Keratinocyte (primary cell): ENCODE data around the gene DHX57. TPM values are rescaled to one million over a fixed set of nuclear protein-coding genes. Genes with fewer than 3 reads are reported as not detected.
A peak's percentile ranks its signal among the peaks of the same experiment; 100 is the strongest.

ENCODE experiments used
- DNase-seq: peaks from one replicate; pipeline ENCODE4 v3.0.0-alpha.2; 2011; ENCODE audit warnings: low read depth, missing footprints, low spot score
- FAIRE-seq: peaks from 2 replicates; lab custom pipeline; 2011; peaks lifted over from hg19 to GRCh38; lab: Jason Lieb, UNC
- H2AFZ ChIP-seq: 2 replicates; pipeline ENCODE4 v1.6.0; 2012; ENCODE audit warnings: low read length, control low read depth, inconsistent platforms; ENCODE audit not compliant: control insufficient read depth
- H3K27ac ChIP-seq: 2 replicates; pipeline ENCODE4 v1.5.1; 2011; ENCODE audit warnings: low read length; ENCODE audit not compliant: control insufficient read depth, insufficient read depth
- H3K27me3 ChIP-seq: 3 replicates; pipeline ENCODE4 v1.6.0; 2011; ENCODE audit warnings: low read length; ENCODE audit not compliant: control insufficient read depth, insufficient read depth; ENCODE audit errors: extremely low read depth
- H3K36me3 ChIP-seq, 2 experiments: 2 replicates in 1 of 2; 3 replicates in 1 of 2; pipeline ENCODE4 v1.5.1; 2011; ENCODE audit warnings: low read length in 2 of 2, mild to moderate bottlenecking in 1 of 2; ENCODE audit not compliant: control insufficient read depth in 2 of 2, insufficient read depth in 2 of 2; ENCODE audit errors: extremely low read depth in 1 of 2
- H3K4me1 ChIP-seq: 3 replicates; pipeline ENCODE4 v1.5.1; 2011; ENCODE audit warnings: low read length; ENCODE audit not compliant: control insufficient read depth, insufficient read depth; ENCODE audit errors: extremely low read depth
- H3K4me2 ChIP-seq: 3 replicates; pipeline ENCODE4 v1.6.0; 2011; ENCODE audit warnings: low read depth, low read length; ENCODE audit not compliant: control insufficient read depth, insufficient read depth; ENCODE audit errors: extremely low read depth
- H3K4me3 ChIP-seq, 3 experiments: fragments of 200-600 bp in 1 of 3; sonication (generic) in 1 of 3; 2 replicates in 2 of 3; 3 replicates in 1 of 3; pipeline ENCODE4 v1.5.1; 2011 to 2016; ENCODE audit warnings: low read length in 3 of 3, mild to moderate bottlenecking in 3 of 3, control low read depth in 2 of 3, inconsistent platforms in 1 of 3, low read depth in 1 of 3, mixed read lengths in 1 of 3, mixed run types in 1 of 3, moderate library complexity in 1 of 3; ENCODE audit not compliant: control insufficient read depth in 2 of 3, insufficient read depth in 2 of 3; ENCODE audit errors: extremely low read depth in 1 of 3
- H3K79me2 ChIP-seq: 2 replicates; pipeline ENCODE4 v1.6.0; 2012; ENCODE audit warnings: low read length; ENCODE audit not compliant: control insufficient read depth, insufficient read depth
- H3K9ac ChIP-seq: 3 replicates; pipeline ENCODE4 v1.6.0; 2011; ENCODE audit warnings: low read length; ENCODE audit not compliant: control insufficient read depth, insufficient read depth; ENCODE audit errors: extremely low read depth
- H3K9me1 ChIP-seq: 3 replicates; pipeline ENCODE4 v1.6.0; 2011; ENCODE audit warnings: low read length; ENCODE audit not compliant: control insufficient read depth, insufficient read depth; ENCODE audit errors: extremely low read depth
- H3K9me3 ChIP-seq: 2 replicates; pipeline ENCODE4 v1.5.1; 2012; ENCODE audit warnings: low read depth, low read length; ENCODE audit not compliant: control insufficient read depth
- H4K20me1 ChIP-seq: 3 replicates; pipeline ENCODE4 v1.6.0; 2011; ENCODE audit warnings: low read length; ENCODE audit not compliant: control insufficient read depth, insufficient read depth; ENCODE audit errors: extremely low read depth
- CTCF ChIP-seq, 3 experiments: IDR thresholded peaks in 1 of 3; conservative IDR thresholded peaks in 1 of 3; optimal IDR thresholded peaks in 1 of 3; 2 replicates in 2 of 3; 3 replicates in 1 of 3; pipeline versions ENCODE3 to v1.5.1; 2011; ENCODE audit warnings: low read length in 3 of 3, mild to moderate bottlenecking in 3 of 3, moderate library complexity in 2 of 3, control low read depth in 1 of 3, inconsistent platforms in 1 of 3; ENCODE audit not compliant: insufficient read depth in 2 of 3; ENCODE audit errors: extremely low read depth in 1 of 3
- EZH2 ChIP-seq: IDR thresholded peaks from one replicate; pipeline ENCODE4 v1.6.1; 2012; ENCODE audit warnings: inconsistent platforms, mild to moderate bottlenecking, low read length, moderate library complexity
- dilution Hi-C: fragments of 300-500 bp; cut with MboI; formaldehyde crosslinking; loops from one replicate; pipeline ENCODE4 v1.7.0; 2020; ENCODE audit warnings: low sequenced_read_pairs; ENCODE audit not compliant: extremely low pct_ligation_motif_present
- polyA minus RNA-seq, 3 experiments: library from RNA; depleted of rRNA, polyadenylated mRNA; stranded (reverse); fragments of >200 nt; gene quantifications; 1 replicate in 1 of 3; 2 replicates in 1 of 3; 3 replicates in 1 of 3; pipeline ENCODE4 v1.2.3, GENCODE V29; 2011
- polyA plus RNA-seq, 5 experiments: library from polyadenylated mRNA; depleted of rRNA in 3 of 5; stranded (reverse) in 3 of 5; stranded (forward) in 1 of 5; unstranded in 1 of 5; fragments of >200 nt; gene quantifications; 1 replicate in 1 of 5; 2 replicates in 3 of 5; 3 replicates in 1 of 5; pipeline versions ENCODE4 v1.2.1 to v1.2.3, GENCODE V29; 2011 to 2012; ENCODE audit warnings: missing spikeins in 2 of 5, low read depth in 1 of 5, low replicate concordance in 1 of 5

DHX57 gene
- 18.4 to 19.0 TPM (median 18.6 TPM) in 3 replicates for polyA plus RNA-seq
- 8.7 TPM for polyA plus RNA-seq (2011; ENCODE audit: low read depth)
- 10.7 and 16.3 TPM in 2 replicates for polyA plus RNA-seq (2011; cell fraction: cytosol; rRNA removed)
- 27.1 and 30.3 TPM in 2 replicates for polyA plus RNA-seq (2011; cell fraction: nucleus; rRNA removed)
- 8.5 and 14.1 TPM in 2 replicates for polyA plus RNA-seq (2012; ENCODE audit: low replicate concordance)
- 7.7 to 37.7 TPM (median 29.8 TPM) in 3 replicates for polyA minus RNA-seq
- 17.1 TPM for polyA minus RNA-seq (2011; cell fraction: cytosol; rRNA and poly(A)+ RNA removed)
- 15.9 and 44.3 TPM in 2 replicates for polyA minus RNA-seq (2011; cell fraction: nucleus; rRNA and poly(A)+ RNA removed)

GRCh38 chr2:38875576-38876367 is at the start of gene DHX57, which contains the start of gene MORN2:
DHX57 (minus strand) TSS chr2:38875934; CDS start chr2:38868405, 7,529 bp downstream.
MORN2 (plus strand) TSS chr2:38875976.
- dilution Hi-C loops = no loop called here
- Histone ChIP-seq H3K9ac (peak within 1 kb of the TSS; percentile 76), H3K27me3 (no peaks in the 10 kb centered on the region), H2AFZ (peak within 1 kb of the TSS; percentile 100), H3K79me2 (peaks cover 29% of the 10 kb centered on the region), H3K4me1 (peaks cover 13% of the 10 kb centered on the region), H3K36me3 (no peaks in the 10 kb centered on the region), H3K27ac (peak within 1 kb of the TSS; percentile 81), H3K9me3 (no peaks in the 10 kb centered on the region), H3K9me1 (no peaks in the 10 kb centered on the region), H4K20me1 (no peaks in the 10 kb centered on the region), H3K4me3 (peak within 1 kb of the TSS; percentile 68 to 83 (median 70)), H3K4me2 (peak within 1 kb of the TSS; percentile 70)
- TF ChIP-seq CTCF (optimal IDR thresholded peaks at IDR 0.05 in 1 of 3, IDR thresholded peaks at IDR 0.05 in 1 of 3, conservative IDR thresholded peaks at IDR 0.05 in 1 of 3; ENCODE audit: extremely low read depth in 1 of 3, insufficient read depth in 2 of 3, low read length in 3 of 3) (no peak), EZH2 (no peak)
- DNase-seq (no peak), FAIRE-seq (peak; percentile 46)

GRCh38 chr2:38922902-38923301 is 47.2 kb upstream of the DHX57 start:
- Histone ChIP-seq H3K4me3 (no peak overlapping the region), H3K79me2 (no peaks in the 10 kb centered on the region), H3K4me2 (no peak overlapping the region), H3K4me1 (no peaks in the 10 kb centered on the region), H2AFZ (no peak overlapping the region), H4K20me1 (no peaks in the 10 kb centered on the region), H3K36me3 (no peaks in the 10 kb centered on the region), H3K9me1 (no peaks in the 10 kb centered on the region), H3K9me3 (no peaks in the 10 kb centered on the region), H3K27me3 (no peaks in the 10 kb centered on the region), H3K9ac (no peak overlapping the region), H3K27ac (no peak overlapping the region)
- dilution Hi-C loops = no loop called here
- no peak for TF ChIP-seq EZH2
- no peak for TF ChIP-seq CTCF (optimal IDR thresholded peaks at IDR 0.05 in 1 of 3, IDR thresholded peaks at IDR 0.05 in 1 of 3, conservative IDR thresholded peaks at IDR 0.05 in 1 of 3; ENCODE audit: extremely low read depth in 1 of 3, insufficient read depth in 2 of 3, low read length in 3 of 3)
- no peak for DNase-seq
- no peak for FAIRE-seq
